ENCODE data around the gene LGALS9C. TPM values are rescaled to one million over a fixed set of nuclear protein-coding genes. Genes with fewer than 3 reads are reported as not detected.
"Not testable (repeated sequence)": the region's sequence is repeated elsewhere in the genome, so short reads cannot be mapped to it uniquely, and the experiment has no call there.

LGALS9C gene
- total RNA-seq, 2 donors from 2014 or later = 0.38 TPM; not detected in 1

DNA sequence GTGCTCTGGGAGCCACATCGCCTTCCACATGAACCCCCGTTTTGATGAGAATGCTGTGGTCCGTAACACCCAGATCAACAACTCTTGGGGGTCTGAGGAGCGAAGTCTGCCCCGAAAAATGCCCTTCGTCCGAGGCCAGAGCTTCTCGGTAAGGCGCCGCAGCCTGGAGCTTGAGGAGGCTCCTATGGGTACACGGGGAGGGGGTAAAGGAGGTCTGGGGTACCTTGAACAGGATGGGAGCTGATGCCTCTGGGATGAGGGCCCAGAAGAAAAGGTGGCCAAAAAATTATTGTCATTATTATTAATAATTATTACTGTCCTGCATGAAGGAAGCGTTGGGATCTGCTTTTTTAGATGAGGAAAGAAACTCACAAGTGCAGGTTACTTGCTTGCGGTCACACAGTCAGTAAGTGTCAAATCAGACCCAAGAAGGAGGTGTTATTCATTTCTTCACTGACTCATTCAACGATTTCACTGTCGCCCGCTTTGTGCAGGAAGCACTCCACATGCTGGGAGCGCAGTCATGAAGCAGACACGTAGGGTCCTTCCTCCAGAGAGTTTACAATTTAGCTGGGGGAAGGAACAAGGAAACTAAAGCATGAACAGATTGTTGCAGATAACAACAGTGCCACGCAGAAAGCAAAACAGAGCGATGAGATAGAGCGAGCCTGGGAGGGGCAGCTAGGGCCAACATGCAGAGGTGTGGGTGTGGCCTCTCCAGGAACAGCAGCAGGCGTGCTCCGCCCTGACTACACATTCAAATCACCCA, 16.3 kb downstream of the LGALS9C start:
- H3K4me3 Mint-ChIP-seq = peak overlapping the region; percentile 72
- not testable (repeated sequence) for H3K36me3 Mint-ChIP-seq; H3K27ac Mint-ChIP-seq; H3K4me1 Mint-ChIP-seq (ENCODE audit: low read depth in 2 of 2); DNase-seq (ENCODE audit: low spot score); H3K9me3 Mint-ChIP-seq; H3K27me3 Mint-ChIP-seq
- ATAC-seq = peak; percentile 91 to 92

DNA sequence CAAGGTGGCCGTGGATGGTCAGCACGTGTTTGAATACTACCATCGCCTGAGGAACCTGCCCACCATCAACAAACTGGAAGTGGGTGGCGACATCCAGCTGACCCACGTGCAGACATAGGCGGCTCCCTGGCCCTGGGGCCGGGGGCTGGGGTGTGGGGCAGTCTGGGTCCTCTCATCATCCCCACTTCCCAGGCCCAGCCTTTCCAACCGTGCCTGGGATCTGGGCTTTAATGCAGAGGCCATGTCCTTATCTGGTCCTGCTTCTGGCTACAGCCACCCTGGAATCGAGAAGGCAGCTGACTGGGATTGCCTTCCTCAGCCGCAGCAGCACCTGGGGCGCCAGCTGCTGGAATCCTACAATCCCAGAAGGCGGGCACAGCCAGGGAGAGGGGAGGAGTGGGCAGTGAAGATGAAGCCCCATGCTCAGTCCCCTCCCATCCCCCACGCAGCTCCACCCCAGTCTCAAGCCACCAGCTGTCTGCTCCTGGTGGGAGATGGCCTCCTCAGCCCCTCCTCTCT, 17.7 kb downstream of the LGALS9C start:
- not testable (repeated sequence) for H3K27me3 Mint-ChIP-seq; H3K9me3 Mint-ChIP-seq; H3K4me1 Mint-ChIP-seq (ENCODE audit: low read depth in 2 of 2); H3K27ac Mint-ChIP-seq; DNase-seq (ENCODE audit: low spot score); ATAC-seq; H3K4me3 Mint-ChIP-seq; H3K36me3 Mint-ChIP-seq

DNA sequence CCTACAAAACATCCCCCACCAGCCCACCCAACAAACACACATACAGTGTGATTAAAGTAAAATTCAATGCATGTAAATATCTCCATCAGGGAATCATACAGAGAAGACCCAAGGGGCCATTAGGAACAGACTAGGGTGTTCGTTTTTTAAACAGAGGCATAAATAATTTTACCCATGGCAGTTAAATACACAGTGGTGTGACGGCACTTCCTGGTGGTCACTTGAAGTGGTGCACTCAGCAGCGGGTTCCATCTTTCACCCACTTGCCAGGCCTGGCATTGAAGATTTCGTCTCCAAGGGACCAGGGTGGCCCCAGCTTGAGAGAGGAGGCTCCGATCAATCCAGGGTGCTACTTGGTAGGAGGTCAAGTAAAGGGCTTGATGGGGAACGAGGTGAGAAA, 20.5 kb downstream of the LGALS9C start:
- H3K4me3 Mint-ChIP-seq; H3K27ac Mint-ChIP-seq; DNase-seq (ENCODE audit: low spot score); H3K36me3 Mint-ChIP-seq; H3K9me3 Mint-ChIP-seq; H3K4me1 Mint-ChIP-seq (ENCODE audit: low read depth in 2 of 2); ATAC-seq; H3K27me3 Mint-ChIP-seq: not testable (repeated sequence)

DNA sequence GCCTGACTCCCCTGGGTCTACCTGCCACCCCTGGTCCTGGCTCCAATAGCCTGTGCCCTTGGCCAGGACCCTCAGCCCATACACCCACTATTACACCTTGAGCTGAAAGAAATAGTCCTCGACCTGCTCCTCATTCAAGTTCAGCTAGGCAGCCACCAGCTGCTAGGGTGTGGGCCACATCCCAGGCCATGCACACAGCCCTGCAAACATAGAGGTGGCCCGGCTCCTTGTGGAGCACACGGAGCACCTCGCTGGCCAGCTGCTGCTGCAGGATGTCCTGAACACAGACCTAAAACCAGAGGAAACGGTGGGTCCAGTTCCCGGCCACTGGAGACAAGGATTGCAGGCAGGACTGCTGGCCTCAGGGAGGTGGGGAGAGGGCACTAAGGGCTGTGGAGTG, 22.5 kb downstream of the LGALS9C start:
- H3K4me3 Mint-ChIP-seq; H3K27me3 Mint-ChIP-seq; H3K36me3 Mint-ChIP-seq; DNase-seq (ENCODE audit: low spot score); H3K27ac Mint-ChIP-seq; ATAC-seq; H3K9me3 Mint-ChIP-seq; H3K4me1 Mint-ChIP-seq (ENCODE audit: low read depth in 2 of 2): not testable (repeated sequence)

DNA sequence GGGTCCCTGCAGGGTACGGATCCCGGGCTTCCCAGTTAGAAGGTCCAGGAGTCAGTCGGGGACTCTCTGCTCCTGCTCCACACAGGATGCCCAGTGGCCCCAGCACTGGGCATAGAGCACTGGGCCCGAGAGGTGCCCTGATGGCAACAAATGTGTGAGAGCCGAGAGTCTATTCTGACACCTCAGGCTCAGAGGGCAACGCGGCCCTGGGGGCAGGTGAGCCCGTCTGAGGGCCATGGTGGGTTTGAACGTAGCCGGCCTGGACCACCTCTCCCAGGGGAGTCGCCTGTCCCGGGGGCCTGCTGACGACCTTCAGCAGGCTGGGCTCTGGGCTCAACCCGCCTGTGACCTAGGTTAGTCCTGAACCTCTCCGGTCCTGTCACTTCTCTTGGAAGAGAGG, 23.2 kb downstream of the LGALS9C start:
- H3K4me1 Mint-ChIP-seq (ENCODE audit: low read depth in 2 of 2); ATAC-seq; H3K27ac Mint-ChIP-seq; H3K27me3 Mint-ChIP-seq; H3K9me3 Mint-ChIP-seq; DNase-seq (ENCODE audit: low spot score); H3K4me3 Mint-ChIP-seq; H3K36me3 Mint-ChIP-seq: not testable (repeated sequence)

DNA sequence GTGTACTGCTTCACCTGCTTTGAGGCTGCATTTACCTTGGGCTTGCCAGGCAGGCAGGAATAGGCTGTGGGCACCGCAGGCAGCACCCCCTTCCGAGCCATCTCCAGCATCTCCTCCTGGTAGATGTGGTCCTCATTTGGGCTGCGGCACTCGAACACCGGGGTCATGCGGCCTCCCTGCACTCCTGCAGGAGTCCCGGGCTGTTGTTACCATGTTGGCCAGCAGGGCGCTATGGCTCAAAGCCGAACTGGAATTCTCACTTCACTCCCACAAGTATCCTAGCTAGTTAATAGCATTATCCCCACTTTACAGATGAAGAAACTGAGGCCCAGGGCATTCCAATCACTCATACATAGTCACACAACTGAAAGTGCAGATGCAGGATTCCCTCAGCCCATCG, 23.7 kb downstream of the LGALS9C start:
- H3K4me3 Mint-ChIP-seq; H3K27me3 Mint-ChIP-seq; ATAC-seq; H3K36me3 Mint-ChIP-seq; H3K9me3 Mint-ChIP-seq; H3K4me1 Mint-ChIP-seq (ENCODE audit: low read depth in 2 of 2); H3K27ac Mint-ChIP-seq; DNase-seq (ENCODE audit: low spot score): not testable (repeated sequence)

DNA sequence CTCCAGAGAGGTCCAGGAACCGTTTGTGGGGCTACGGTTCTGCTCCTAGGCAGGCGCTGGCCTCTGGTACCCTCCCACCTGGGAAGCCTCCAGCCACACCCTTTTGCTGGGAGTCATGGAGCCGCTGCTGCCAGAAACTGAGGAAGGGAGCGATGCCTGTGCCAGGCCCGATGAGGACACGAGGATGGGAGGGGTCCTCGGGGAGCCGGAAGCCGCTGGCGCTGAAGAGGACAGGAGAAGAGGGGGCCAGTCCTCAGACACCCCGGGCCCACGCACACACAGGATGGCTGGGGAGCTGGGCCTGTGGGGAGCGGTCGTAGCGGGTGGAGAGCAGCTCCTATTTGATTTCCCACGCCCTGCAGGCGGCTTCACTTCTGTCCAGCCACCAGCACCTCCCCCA, 24.2 kb downstream of the LGALS9C start:
- H3K27ac Mint-ChIP-seq; H3K36me3 Mint-ChIP-seq; DNase-seq (ENCODE audit: low spot score); H3K4me3 Mint-ChIP-seq; H3K4me1 Mint-ChIP-seq (ENCODE audit: low read depth in 2 of 2); H3K27me3 Mint-ChIP-seq; H3K9me3 Mint-ChIP-seq: not testable (repeated sequence)
- ATAC-seq = peak in 1 of 2 donors; percentile 5

DNA sequence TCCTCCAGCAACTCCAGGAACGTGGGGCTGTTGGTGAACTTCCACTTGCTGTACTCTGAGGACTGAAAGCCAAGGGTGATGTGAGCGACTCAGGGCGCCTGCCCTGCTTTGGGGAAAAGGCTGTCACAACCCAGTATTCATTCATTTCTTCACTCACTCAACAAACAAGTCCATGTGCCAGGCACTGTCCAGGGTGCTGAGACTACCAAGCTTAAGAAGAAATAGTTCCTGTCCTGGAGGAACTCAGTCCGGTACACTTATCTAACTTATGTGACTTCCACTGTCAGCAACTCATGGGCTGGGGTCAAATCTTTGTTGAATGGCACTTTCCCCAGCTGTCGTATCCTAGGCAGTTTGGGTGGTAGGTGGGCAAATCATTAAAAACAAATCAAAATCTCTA, 26.6 kb downstream of the LGALS9C start:
- not testable (repeated sequence) for H3K9me3 Mint-ChIP-seq; H3K27ac Mint-ChIP-seq; ATAC-seq; H3K4me1 Mint-ChIP-seq (ENCODE audit: low read depth in 2 of 2); DNase-seq (ENCODE audit: low spot score); H3K4me3 Mint-ChIP-seq; H3K27me3 Mint-ChIP-seq; H3K36me3 Mint-ChIP-seq

DNA sequence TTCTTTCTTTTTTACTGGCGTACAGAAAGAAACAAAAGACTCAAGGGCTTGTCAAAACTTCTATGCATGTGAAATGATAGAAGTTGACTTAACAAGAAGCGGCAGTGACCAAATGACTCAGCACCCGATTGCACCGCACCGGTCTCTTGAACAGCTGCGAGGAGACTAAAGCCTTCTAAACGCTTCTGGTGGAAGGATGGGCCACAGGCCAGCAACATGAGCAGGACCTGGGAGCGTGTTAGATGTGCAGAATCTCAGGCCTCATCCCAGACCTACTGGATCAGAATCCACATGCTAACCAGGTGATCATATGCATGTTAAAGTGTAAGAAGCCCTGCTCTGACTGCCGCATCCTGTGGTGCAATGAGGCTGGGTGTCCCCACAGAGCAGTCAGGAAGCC, 31.1 kb downstream of the LGALS9C start:
- H3K36me3 Mint-ChIP-seq; H3K9me3 Mint-ChIP-seq; H3K4me3 Mint-ChIP-seq; H3K4me1 Mint-ChIP-seq (ENCODE audit: low read depth in 2 of 2); H3K27me3 Mint-ChIP-seq; ATAC-seq; H3K27ac Mint-ChIP-seq; DNase-seq (ENCODE audit: low spot score): not testable (repeated sequence)

DNA sequence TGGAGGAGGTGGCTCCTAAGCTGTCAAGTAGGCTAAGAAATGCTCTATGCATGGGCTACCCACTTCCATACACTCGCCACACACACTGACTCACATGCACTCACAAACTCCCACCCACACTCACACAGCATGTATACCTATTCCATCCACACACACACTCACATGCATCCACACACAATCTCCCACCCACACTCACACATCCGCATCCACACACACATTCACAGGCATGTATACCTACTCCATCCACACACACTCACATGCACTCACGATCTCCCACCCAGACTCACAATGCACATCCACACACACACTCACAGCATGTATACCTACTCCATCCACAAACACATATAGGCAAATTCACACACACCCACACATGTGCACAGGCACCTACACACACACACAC, 32.1 kb downstream of the LGALS9C start:
- not testable (repeated sequence) for DNase-seq (ENCODE audit: low spot score); H3K4me3 Mint-ChIP-seq; H3K27me3 Mint-ChIP-seq; H3K9me3 Mint-ChIP-seq; H3K27ac Mint-ChIP-seq; H3K4me1 Mint-ChIP-seq (ENCODE audit: low read depth in 2 of 2); H3K36me3 Mint-ChIP-seq
- peak in 1 of 2 donors; percentile 48 for ATAC-seq

DNA sequence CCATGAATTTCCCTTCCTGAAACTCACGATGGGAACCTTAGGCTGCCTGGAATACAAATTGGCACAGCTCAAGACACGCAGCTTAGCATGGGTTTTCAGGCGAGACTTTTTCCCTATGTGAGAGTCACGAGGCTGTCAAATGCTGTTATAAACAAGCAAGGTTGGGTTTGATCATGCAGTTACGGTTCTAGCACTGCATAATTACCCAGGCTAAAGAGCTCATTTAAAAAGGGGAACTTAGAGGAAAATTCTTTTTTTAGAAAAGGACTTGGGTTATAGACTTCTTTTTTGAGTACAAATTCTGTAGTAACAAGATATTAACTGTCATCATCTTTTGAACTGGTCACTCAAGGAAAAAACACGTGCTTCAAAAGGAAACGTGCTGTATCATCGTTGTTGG, 44.5 kb downstream of the LGALS9C start:
- ATAC-seq; DNase-seq (ENCODE audit: low spot score); H3K27me3 Mint-ChIP-seq; H3K4me1 Mint-ChIP-seq (ENCODE audit: low read depth in 2 of 2); H3K36me3 Mint-ChIP-seq; H3K4me3 Mint-ChIP-seq; H3K27ac Mint-ChIP-seq; H3K9me3 Mint-ChIP-seq: not testable (repeated sequence)

DNA sequence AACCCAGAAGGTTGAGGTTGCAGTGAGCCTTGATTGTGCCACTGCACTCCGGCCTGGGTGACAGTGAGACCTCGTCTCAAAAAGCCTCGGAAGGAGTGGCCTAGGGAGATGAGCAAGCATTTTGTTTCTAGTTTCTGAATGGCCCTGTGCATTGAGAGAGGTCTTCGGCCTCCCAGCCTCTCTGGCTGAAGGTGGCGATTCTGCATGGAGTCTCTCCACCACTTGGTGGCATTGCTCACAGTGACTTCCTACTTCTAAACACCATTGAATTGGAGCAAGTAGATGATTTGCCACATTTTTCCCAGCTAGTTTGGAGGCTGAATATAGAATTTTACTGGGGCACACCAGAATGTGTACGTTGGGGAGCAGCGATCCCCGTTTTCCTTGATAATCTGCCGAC, 48.4 kb downstream of the LGALS9C start:
- H3K4me1 Mint-ChIP-seq (ENCODE audit: low read depth in 2 of 2); ATAC-seq; DNase-seq (ENCODE audit: low spot score); H3K27me3 Mint-ChIP-seq; H3K4me3 Mint-ChIP-seq; H3K36me3 Mint-ChIP-seq; H3K27ac Mint-ChIP-seq; H3K9me3 Mint-ChIP-seq: not testable (repeated sequence)

DNA sequence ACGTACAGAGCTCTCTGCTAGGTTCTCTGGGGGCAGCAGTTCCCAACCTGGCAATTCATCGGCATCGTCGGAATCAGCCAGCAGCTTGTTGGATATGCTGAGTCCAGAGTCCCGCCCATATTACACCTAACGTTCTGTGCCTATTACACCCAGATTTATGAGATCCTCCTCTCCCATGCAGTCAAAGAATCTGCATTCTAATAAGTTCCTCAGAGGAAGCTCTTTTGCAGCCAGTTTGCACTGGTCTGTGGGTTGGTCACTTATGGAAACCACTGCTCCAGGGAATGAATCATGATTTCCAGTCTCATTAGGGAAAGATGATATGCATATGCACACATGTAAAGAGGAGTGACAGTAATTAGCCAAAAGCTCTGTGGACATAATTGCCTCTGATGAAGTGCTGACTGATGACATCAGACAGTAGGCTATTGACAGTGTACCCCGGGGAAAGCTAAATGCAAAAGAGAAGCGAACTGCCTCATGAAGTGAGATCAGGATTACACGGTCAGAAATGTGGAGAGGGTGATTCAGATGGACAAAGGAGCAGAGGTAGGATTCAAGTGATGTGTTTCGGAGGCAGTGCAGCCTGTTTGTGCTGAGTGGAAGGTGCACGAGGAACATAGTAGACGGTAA, 49.7 kb downstream of the LGALS9C start:
- not testable (repeated sequence) for H3K27me3 Mint-ChIP-seq, H3K27ac Mint-ChIP-seq

DNA sequence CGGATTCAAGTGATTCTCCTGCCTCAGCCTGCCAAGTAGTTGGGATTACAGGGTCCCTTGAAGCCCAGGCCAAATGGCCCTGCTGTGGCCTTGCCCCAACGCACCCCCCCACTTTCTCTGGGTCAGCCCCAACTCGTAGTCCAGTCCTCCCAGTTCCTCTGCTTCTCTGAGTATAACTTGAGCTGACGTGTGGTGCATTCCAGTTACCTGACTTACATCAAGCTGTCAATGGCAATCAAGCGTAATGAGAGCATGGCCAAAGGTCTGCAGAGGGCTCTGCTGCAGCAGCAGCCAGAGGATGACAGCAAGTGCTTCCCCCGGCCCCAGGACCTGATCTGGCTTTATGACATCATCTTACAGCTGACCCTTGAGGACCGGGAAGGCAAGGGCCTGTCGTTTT, 50.8 kb downstream of the LGALS9C start:
- H3K27me3 Mint-ChIP-seq; ATAC-seq; DNase-seq (ENCODE audit: low spot score); H3K4me1 Mint-ChIP-seq (ENCODE audit: low read depth in 2 of 2); H3K9me3 Mint-ChIP-seq; H3K27ac Mint-ChIP-seq; H3K36me3 Mint-ChIP-seq; H3K4me3 Mint-ChIP-seq: not testable (repeated sequence)

More for the DNA sequence above, 49.7 kb downstream of the LGALS9C start:
- not testable (repeated sequence) for H3K36me3 Mint-ChIP-seq; H3K9me3 Mint-ChIP-seq; ATAC-seq; H3K4me1 Mint-ChIP-seq (ENCODE audit: low read depth in 2 of 2); H3K4me3 Mint-ChIP-seq; DNase-seq (ENCODE audit: low spot score)

Measured in natural killer cell treated with Interleukin-12 subunit alpha and Interleukin-12 subunit beta and Interleukin-15 and Interleukin-18, amount 100 ng/mL, for 72 hours (primary cell).